Fibroblast of skin of right quadriceps (primary cell): ENCODE measurements around the gene FADS3.

Source experiments
- DNase-seq: peaks from one replicate; pipeline ENCODE4 v3.0.0-alpha.2; 2013

FADS3 gene

GRCh38 chr11:61832207-61832606 is 59.1 kb downstream of the FADS3 start:
- DNase-seq, result no peak

- DNase-seq, result peak; percentile 41
Observed at GRCh38 chr11:61830237-61831105, 60.9 kb downstream of the FADS3 start.

- DNase-seq, result no peak
Observed at GRCh38 chr11:61829806-61830205, 61.5 kb downstream of the FADS3 start.

GRCh38 chr11:61828629-61829407 is 62.5 kb downstream of the FADS3 start:
- peak; percentile 36 for DNase-seq

GRCh38 chr11:61828379-61828628 is 63.0 kb downstream of the FADS3 start:
- DNase-seq, result no peak

- DNase-seq, result peak; percentile 97
Observed at GRCh38 chr11:61827571-61828378, 63.6 kb downstream of the FADS3 start, which contains the start of gene FADS2. FADS2 (plus strand) TSS chr11:61828300; CDS start chr11:61828391, 91 bp downstream.

- no peak for DNase-seq
Observed at GRCh38 chr11:61826930-61827570, 64.3 kb downstream of the FADS3 start.
